Gastroesophageal sphincter (tissue), 4 donors: Measurements from ENCODE around the gene ATXN7. TPM values are rescaled to one million over a fixed set of nuclear protein-coding genes. Genes with fewer than 3 reads are reported as not detected.

Experiments
- ATAC-seq: fragments of 150-250 bp; one replicate; pipeline ENCODE4 v1.9.1; 2016; ENCODE audit warnings: mild to moderate bottlenecking, moderate library complexity
- H3K27ac ChIP-seq, 4 donors: fragments of 200-600 bp; sonication (generic) in 3 of 4; 1 replicate in 3 of 4; 2 replicates in 1 of 4; pipeline ENCODE4 v1.5.1; 2016 to 2019
- H3K27me3 ChIP-seq: fragments of 200-600 bp; sonication (generic); one replicate; pipeline ENCODE4 v1.5.1; 2019
- H3K36me3 ChIP-seq, 2 donors: fragments of 200-600 bp; sonication (generic); one replicate each; pipeline ENCODE4 v1.5.1; 2019; ENCODE audit warnings: control low read depth in 1 of 2
- H3K4me1 ChIP-seq, 3 donors: fragments of 200-600 bp; sonication (generic); 1 replicate in 2 of 3; 2 replicates in 1 of 3; pipeline ENCODE4 v1.5.1; 2016 to 2019; ENCODE audit warnings: control low read depth in 2 of 3
- H3K4me3 ChIP-seq, 2 donors: fragments of 200-600 bp; sonication (generic); one replicate each; pipeline ENCODE4 v1.5.1; 2019; ENCODE audit warnings: mild to moderate bottlenecking in 1 of 2, moderate library complexity in 1 of 2
- H3K9me3 ChIP-seq, 3 donors: fragments of 200-600 bp; sonication (generic); one replicate each; pipeline ENCODE4 v1.5.1; 2017 to 2019; ENCODE audit warnings: control low read depth in 2 of 3
- EP300 ChIP-seq: sonication (generic); formaldehyde crosslinking; IDR thresholded peaks from one replicate; pipeline ENCODE4 v1.6.1; 2017; ENCODE audit warnings: antibody characterized with exemption, mild to moderate bottlenecking
- POLR2A ChIP-seq, 2 donors: fragments of 450-650 bp; IDR thresholded peaks; one replicate each; pipeline ENCODE4 v1.6.1; 2017; ENCODE audit warnings: antibody characterized with exemption in 2 of 2, mild to moderate bottlenecking in 2 of 2, moderate library complexity in 1 of 2
- POLR2AphosphoS5 ChIP-seq: sonication (generic); formaldehyde crosslinking; IDR thresholded peaks from one replicate; pipeline ENCODE4 v1.6.1; 2017; ENCODE audit warnings: antibody characterized with exemption
- WGBS, 2 donors: methylation state at CpG; one replicate each; pipeline ENCODE4 v1.1.5; 2018; ENCODE audit warnings: low coverage in 1 of 2; 5-methylcytosine and 5-hydroxymethylcytosine counted together
- total RNA-seq, 4 donors: library from RNA; depleted of rRNA; stranded (reverse); fragments of >200 nt; gene quantifications; one replicate each; pipeline ENCODE4 v1.1.0, GENCODE V29; 2016
- TF ChIP-seq, protein P1 (sequence below), 4 experiments: fragments of 200-600 bp in 2 of 4; fragments of 450-650 bp in 2 of 4; sonication (generic) in 1 of 4; IDR thresholded peaks; one replicate each; pipeline ENCODE4 v1.5.1; 2017 to 2019; ENCODE audit warnings: antibody characterized with exemption in 4 of 4, mild to moderate bottlenecking in 2 of 4, moderate library complexity in 2 of 4

ATXN7 gene
- total RNA-seq, 4 donors from 2014 or later = 15.5 to 36.3 (median 19.8) TPM

- TF ChIP-seq POLR2AphosphoS5 = no peak
- TF ChIP-seq EP300 = no peak
- TF ChIP-seq, protein P1, sequence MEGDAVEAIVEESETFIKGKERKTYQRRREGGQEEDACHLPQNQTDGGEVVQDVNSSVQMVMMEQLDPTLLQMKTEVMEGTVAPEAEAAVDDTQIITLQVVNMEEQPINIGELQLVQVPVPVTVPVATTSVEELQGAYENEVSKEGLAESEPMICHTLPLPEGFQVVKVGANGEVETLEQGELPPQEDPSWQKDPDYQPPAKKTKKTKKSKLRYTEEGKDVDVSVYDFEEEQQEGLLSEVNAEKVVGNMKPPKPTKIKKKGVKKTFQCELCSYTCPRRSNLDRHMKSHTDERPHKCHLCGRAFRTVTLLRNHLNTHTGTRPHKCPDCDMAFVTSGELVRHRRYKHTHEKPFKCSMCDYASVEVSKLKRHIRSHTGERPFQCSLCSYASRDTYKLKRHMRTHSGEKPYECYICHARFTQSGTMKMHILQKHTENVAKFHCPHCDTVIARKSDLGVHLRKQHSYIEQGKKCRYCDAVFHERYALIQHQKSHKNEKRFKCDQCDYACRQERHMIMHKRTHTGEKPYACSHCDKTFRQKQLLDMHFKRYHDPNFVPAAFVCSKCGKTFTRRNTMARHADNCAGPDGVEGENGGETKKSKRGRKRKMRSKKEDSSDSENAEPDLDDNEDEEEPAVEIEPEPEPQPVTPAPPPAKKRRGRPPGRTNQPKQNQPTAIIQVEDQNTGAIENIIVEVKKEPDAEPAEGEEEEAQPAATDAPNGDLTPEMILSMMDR (IDR thresholded peaks at IDR 0.05) = no peak
- TF ChIP-seq POLR2A (IDR thresholded peaks at IDR 0.05) = no peak
- Histone ChIP-seq H3K4me1 (no peaks in the 10 kb centered on the region), H3K9me3 (no peaks in the 10 kb centered on the region), H3K27ac (no peak overlapping the region), H3K36me3 (no peaks in the 10 kb centered on the region), H3K27me3 (no peaks in the 10 kb centered on the region), H3K4me3 (no peak overlapping the region)
- WGBS, 2 donors = 61% methylated on average over 3 of the region's 3 CpGs; no CpG with 5 or more reads in 1 of the 2 donors
- no peak for ATAC-seq
Observed at GRCh38 chr3:64046592-64046991, 182.9 kb downstream of the ATXN7 start.

DNA sequence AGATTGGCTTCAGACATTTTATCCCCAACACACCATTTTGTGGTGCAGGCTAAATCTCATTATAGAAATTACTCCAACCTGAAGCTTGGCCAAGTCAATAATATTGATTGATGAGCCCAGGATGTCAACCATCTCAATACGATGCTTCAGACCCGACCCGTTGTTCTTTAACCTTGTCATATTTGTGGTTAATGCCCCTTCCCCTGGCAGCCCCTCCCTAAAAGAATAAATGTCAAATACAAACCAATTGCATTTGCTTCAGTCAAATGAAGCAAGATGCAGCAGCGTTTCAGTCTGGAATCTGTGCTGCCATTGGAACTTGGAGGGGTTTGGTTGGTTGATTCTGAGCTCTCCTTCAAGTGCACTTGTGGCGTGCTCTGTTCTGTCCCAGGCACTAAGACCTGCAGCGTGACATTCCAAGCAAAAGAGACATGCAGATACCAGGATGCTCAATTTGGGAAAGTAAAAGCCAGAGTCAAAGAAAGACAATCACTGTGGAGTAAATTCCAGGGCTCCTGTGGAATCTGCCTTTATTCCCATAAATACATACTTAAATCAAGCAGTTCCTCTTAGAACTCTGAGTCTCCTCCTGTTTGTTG is 183.4 kb downstream of the ATXN7 start:
- Histone ChIP-seq H3K27me3 (no peaks in the 10 kb centered on the region), H3K27ac (no peak overlapping the region), H3K4me3 (no peak overlapping the region), H3K4me1 (no peaks in the 10 kb centered on the region), H3K36me3 (no peaks in the 10 kb centered on the region), H3K9me3 (no peaks in the 10 kb centered on the region)
- TF ChIP-seq EP300 = no peak
- no peak for TF ChIP-seq POLR2A (IDR thresholded peaks at IDR 0.05)
- TF ChIP-seq, protein P1 (IDR thresholded peaks at IDR 0.05) = no peak
- TF ChIP-seq POLR2AphosphoS5 = no peak
- ATAC-seq = no peak
- 75 to 87% methylated on average over 4 to 5 of the region's 6 CpGs for WGBS, 2 donors

DNA sequence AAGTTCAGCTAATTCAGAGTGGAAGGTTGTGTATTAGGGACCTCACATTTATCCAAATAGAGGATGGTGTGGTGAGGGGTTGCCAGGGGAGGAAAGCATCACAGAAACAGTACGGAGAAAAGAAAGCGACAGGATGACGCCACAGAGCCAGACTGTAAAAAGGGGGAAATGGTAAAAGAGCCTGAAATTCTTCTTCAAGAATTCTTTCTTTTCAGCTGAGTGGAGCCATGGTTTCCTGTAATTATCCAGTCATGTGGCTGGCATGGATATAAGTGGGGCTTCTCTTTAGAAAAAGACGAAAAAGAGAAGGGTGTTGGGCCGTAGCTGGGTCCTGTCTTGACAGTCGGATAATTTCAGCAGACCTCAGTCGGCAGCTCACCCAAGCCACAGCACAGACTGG is 184.1 kb downstream of the ATXN7 start:
- Histone ChIP-seq H3K4me1 (no peaks in the 10 kb centered on the region), H3K27ac (no peak overlapping the region), H3K9me3 (no peaks in the 10 kb centered on the region), H3K27me3 (no peaks in the 10 kb centered on the region), H3K36me3 (no peaks in the 10 kb centered on the region), H3K4me3 (no peak overlapping the region)
- TF ChIP-seq POLR2AphosphoS5 = no peak
- TF ChIP-seq EP300 = no peak
- TF ChIP-seq POLR2A (IDR thresholded peaks at IDR 0.05) = no peak
- TF ChIP-seq, protein P1 (IDR thresholded peaks at IDR 0.05) = no peak
- WGBS, 2 donors = 89 to 91% methylated on average over 3 to 7 of the region's 7 CpGs
- ATAC-seq = no peak

DNA sequence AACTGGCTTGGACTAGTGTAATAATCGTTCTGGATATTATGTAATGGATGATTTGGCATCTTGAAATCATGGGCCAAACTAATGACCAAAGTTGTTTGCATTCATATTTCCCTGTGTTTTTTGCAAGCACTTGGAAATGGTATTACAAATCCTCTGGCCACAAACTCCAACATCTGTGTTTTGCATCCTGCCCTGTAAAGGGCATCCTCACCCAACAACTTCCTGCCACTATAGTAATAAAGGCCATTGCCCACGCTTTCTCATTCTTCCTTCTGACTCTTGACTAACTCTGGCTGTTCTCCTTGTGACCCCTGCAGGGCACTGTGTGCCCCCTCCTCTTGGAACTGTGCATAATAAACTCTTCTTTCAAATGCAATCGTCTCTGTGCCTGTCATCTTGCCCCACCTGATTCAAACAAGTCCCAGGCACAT is 185.0 kb downstream of the ATXN7 start:
- no peak overlapping the region for H3K27ac ChIP-seq
- H3K27me3 ChIP-seq = no peaks in the 10 kb centered on the region
- H3K4me1 ChIP-seq = no peaks in the 10 kb centered on the region
- no peaks in the 10 kb centered on the region for H3K36me3 ChIP-seq
- H3K9me3 ChIP-seq = no peaks in the 10 kb centered on the region
- no peak overlapping the region for H3K4me3 ChIP-seq
- ATAC-seq = no peak
- 38 to 70% methylated on average over 3 of the region's 3 CpGs for WGBS, 2 donors
- TF ChIP-seq, protein P1 (IDR thresholded peaks at IDR 0.05) = no peak
- no peak for TF ChIP-seq POLR2A (IDR thresholded peaks at IDR 0.05)
- no peak for TF ChIP-seq POLR2AphosphoS5
- no peak for TF ChIP-seq EP300

GRCh38 chr3:64049136-64049535 is 185.5 kb downstream of the ATXN7 start:
- WGBS, 2 donors = 83 to 96% methylated on average over 2 of the region's 3 CpGs
- no peak for ATAC-seq
- Histone ChIP-seq H3K36me3 (no peaks in the 10 kb centered on the region), H3K9me3 (no peaks in the 10 kb centered on the region), H3K4me3 (no peak overlapping the region), H3K27me3 (no peaks in the 10 kb centered on the region), H3K4me1 (no peaks in the 10 kb centered on the region), H3K27ac (no peak overlapping the region)
- no peak for TF ChIP-seq POLR2AphosphoS5
- TF ChIP-seq, protein P1 (IDR thresholded peaks at IDR 0.05) = no peak
- TF ChIP-seq EP300 = no peak
- no peak for TF ChIP-seq POLR2A (IDR thresholded peaks at IDR 0.05)
